Fibroblast of mammary gland (primary cell): ENCODE measurements around the gene PTGER1.

Source experiments
- DNase-seq: peaks from one replicate; pipeline ENCODE4 v3.0.0-alpha.2; 2010; ENCODE audit warnings: low read depth
- H3K4me3 ChIP-seq: 2 replicates; pipeline ENCODE4 v1.5.1; 2011; ENCODE audit warnings: low read depth, mild to moderate bottlenecking, low read length, moderate library complexity; ENCODE audit not compliant: control insufficient read depth
- TF ChIP-seq, protein P1 (sequence below): conservative IDR thresholded peaks from 2 replicates; pipeline ENCODE4 v1.5.1; 2011; ENCODE audit warnings: low read depth, low read length, inconsistent platforms; ENCODE audit not compliant: control insufficient read depth, insufficient read depth

The PTGER1 gene

DNA sequence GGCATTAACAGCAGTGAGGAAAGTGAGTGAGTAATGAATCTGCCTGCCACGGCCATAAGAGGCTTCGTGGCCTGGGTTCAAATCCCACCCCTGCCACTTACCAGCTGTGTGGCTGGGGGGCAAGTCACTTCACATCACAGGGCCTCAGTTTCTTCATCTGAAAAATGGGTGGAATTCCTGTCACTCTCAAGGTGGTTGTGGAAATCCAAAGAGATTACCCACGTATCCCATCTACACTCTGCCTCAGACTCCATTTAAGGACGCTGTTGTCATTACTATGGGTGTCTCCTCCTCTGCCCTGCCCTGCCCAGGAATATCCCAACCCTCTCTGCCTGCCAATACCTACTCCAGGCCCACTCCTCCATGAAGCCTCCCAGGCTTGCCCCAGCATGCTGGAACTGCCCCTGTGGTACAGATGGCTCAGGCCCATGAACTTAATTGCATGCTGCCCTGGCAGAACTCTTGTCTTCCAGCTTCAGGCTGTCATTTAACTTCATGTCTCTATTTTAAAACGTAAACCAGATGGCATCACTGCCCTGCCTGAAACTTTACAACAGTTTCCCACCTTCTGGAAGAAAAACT, 17.7 kb upstream of the PTGER1 start:
- DNase-seq = no peak
- TF ChIP-seq, protein P1, sequence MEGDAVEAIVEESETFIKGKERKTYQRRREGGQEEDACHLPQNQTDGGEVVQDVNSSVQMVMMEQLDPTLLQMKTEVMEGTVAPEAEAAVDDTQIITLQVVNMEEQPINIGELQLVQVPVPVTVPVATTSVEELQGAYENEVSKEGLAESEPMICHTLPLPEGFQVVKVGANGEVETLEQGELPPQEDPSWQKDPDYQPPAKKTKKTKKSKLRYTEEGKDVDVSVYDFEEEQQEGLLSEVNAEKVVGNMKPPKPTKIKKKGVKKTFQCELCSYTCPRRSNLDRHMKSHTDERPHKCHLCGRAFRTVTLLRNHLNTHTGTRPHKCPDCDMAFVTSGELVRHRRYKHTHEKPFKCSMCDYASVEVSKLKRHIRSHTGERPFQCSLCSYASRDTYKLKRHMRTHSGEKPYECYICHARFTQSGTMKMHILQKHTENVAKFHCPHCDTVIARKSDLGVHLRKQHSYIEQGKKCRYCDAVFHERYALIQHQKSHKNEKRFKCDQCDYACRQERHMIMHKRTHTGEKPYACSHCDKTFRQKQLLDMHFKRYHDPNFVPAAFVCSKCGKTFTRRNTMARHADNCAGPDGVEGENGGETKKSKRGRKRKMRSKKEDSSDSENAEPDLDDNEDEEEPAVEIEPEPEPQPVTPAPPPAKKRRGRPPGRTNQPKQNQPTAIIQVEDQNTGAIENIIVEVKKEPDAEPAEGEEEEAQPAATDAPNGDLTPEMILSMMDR = no peak
- H3K4me3 ChIP-seq = no peak overlapping the region

DNA sequence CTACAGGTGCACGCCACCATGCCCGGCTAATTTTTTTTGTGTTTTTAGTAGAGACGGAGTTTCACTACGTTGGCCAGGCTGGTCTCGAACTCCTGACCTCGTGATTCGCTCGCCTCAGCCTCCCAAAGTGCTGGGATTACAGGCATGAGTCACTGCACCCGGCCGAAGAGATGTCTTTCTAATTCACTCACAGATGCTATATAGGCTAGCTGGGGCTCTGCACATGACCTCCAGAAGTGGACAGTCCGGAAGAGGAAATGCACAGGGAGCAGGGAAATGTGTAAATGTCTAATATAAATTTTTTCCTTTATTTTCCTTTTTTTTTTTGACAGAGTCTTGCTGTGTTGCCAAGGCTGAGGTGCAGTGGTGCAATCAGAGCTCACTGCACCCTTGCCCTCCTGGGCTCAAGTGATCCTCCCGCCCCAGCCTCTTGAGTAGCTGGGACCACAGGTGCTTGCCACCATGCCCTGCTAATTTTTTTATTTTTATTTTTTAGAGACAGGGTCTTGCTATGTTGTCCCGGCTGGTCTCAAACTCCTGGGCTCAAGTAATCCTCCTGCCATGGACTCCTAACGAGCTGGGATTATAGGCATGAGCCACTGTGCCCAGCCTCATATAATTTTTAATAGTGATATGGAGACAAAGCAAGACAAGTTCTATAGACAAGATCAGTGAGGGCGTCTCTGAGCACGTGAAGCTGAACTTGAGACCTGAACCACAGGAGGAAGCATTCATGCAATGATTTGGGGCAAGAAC, 12.4 kb upstream of the PTGER1 start:
- TF ChIP-seq, protein P1 = no peak
- no peak overlapping the region for H3K4me3 ChIP-seq
- no peak for DNase-seq

DNA sequence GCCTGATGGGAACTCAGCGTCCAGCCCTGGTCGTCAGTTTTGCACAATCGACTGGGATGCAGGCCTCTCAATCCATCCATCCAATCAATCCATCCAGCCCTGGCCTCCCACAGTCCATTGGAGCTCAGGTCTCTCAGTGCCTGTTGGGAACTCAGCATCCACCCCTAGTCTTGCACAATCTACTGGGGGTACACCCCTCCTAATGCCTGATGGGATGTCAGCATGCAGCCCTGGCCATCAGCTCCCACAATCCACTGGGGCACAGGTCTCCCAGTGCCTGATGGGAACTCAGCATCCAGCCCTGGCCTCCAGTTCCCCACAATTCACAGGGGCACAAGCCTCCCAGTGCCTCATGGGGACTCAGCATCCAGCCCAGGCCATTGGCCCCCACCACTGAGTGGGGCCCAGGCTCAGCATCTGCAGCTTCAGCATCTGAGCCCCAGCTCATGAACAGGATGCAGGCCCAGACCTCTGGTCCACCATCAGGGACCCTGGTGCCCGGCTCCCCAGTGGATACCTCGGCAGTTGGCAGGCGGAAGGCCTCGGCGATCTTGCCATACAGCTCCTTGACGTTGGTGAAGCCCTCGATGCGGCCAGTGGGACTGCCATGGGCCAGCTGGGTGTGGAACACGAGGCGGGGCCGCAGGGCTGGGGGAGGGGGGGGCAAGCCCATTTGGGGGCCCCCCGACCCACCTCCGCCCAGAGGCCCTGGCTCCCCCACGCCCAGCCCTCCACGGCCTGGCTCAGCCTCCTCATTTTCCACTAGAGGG, 7.2 kb upstream of the PTGER1 start:
- DNase-seq = no peak
- no peak overlapping the region for H3K4me3 ChIP-seq

DNA sequence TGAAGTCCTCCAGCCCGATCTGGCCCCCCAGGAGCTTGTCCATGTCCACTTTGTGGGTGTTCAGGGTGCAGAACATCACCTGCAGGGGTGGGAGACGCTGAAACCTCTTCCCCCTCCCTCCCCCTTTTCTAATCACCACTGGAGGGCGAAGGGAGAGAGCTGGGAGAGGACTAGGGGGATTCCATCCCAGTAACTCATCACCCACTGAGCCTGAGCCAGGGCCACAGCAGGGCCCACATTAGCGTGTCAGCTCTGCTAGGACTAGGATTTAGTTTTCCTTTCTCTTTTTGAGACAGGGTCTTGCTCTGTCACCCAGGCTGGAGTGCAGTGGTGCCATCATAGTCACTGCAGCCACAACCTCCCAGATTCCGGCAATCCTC, 5.5 kb upstream of the PTGER1 start:
- H3K4me3 ChIP-seq = no peak overlapping the region
- peak; percentile 46 for DNase-seq
- TF ChIP-seq, protein P1 = peak; percentile 2

More for the DNA sequence above, 7.2 kb upstream of the PTGER1 start:
- TF ChIP-seq, protein P1 = no peak

DNA sequence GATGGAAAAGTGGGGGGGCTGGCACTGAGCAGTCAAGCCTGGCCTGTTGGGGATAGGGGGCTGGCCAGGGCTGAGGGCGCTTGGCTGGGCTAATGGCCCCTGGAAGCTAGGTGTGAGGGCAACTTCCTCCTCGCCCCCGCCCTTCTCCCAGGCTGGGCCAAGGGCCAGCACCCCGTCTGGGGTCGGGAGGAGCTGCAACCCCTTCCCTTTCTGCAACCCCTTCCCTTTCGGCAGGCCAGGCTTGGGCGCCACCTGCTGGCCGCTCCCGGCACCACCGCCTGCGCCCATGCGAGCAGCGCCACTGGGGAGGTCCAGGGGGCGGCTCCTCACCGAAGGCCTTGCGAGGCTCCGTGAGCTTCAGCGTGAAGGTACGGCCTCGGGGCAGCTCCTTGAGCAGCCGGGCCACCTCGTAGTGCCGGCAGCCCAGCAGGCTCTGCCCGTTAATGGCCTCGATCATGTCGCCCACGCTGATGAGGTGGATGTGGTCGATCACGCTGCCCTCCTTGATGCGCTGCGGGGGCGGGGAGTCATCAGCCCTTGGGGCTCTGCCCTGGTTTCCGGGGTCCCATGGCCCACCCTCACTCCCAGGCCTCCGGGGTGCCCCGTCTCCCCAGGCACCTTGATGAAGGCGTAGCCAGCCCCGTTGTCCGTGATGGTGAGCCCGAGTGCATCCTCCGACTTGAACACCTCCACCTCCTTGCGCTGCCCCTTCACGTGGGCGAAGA, 5.0 kb upstream of the PTGER1 start:
- no peak overlapping the region for H3K4me3 ChIP-seq
- no peak for DNase-seq
- TF ChIP-seq, protein P1 = peak; percentile 58

DNA sequence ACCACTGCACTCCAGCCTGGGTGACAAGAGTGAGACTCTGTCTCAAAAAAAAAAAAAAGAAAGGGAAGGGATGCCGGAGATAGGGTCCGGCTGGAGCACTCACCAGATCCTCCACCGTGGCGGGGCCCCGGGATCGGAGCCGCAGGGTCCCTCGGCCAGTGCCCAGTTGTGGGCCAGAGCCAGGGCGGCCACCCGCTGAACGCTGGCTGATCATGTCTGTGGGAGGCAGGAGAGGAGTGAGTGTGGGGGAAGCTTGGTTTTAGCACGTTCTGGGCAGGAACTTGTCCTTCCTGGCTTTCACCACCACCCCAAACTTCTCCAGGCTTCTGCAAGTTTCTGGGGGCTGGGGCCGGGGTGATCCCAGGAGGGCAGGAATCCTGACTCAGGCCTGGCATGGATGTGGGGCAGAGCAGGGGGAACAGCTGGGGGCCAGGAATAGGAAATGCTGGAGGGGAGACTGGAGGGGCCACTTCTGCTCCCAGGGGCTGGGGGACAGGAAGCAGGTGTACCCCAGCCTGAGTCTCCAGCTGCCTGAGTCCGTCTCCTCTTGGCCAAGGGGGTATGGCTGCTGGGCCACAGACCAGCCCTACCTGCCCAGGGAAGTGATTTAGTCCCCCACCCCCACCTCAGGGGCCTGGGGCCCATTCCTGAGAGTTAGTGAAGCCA, 4.3 kb upstream of the PTGER1 start:
- TF ChIP-seq, protein P1 = no peak
- H3K4me3 ChIP-seq = no peak overlapping the region

More for the DNA sequence above, 4.3 kb upstream of the PTGER1 start:
- DNase-seq = no peak
